Measurements from ENCODE around the gene EFNA2.
"Not testable (repeated sequence)": the region's sequence is repeated elsewhere in the genome, so short reads cannot be mapped to it uniquely, and the experiment has no call there.

Gene EFNA2

DNA sequence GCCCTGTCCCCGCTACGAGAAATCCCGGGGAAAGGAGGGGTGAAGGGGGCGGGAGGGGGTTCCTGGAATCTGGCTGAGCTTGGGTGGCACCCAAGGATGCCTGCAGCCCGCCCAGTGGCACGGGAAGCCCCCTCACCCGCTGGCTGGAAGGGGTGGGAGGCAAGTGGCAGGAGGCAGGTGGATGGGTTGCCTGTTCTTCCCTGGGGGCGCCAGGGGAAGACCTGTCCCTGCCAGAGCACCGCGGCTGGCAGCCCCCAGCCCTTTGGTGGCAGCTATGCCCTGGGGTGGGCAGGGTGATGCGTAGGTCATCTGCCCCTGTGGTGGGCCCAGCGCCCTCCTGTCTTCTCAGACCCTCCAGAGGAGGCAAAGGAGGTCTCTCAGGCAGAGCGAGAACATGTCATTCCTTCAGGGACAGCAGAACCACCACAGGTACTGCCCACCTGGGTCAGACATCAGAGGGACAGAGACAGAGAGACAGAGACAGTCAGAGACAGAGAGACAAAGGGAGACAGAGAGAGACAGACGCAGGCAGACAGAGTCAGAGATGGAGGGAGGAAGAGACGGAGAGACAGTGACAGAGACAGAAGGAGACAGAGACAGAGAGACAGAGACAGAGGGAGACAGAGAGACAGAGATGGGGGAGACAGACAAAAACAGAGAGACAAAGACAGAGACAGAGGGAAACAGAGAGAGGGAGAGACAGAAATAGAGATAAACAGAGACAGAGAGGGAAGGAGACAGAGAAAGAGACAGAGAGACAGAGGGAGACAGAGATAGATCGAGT, 36.7 kb downstream of the EFNA2 start:
- DNase-seq = no peak

DNA sequence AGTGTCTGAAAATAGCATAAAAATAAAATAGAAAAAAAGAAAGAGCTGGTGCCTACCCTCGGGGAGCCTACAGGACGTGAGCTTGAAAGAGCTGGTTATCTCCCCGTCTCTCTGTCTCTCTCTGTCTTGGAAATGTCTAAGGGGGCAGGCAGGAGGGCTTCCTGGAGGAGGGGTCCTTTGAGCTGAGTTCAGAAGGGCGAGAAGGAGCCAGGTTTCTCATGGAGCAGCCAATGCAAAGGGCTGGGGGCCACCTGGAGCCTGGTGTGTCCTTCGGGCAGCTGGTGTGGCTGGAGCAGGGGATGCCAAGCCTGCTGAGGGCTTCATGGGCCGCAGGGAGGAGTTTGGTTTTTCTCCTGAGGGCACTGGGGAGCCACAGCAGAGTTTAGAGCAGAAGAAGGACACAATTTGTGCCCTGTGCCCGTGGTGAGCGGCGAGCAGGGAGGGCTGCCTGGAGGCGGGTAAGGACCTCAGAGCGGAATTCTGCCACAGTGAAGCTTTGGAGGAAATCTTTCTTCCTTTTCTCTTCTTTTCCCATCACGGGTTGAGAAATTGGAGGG, 38.7 kb downstream of the EFNA2 start:
- no peak for DNase-seq

DNA sequence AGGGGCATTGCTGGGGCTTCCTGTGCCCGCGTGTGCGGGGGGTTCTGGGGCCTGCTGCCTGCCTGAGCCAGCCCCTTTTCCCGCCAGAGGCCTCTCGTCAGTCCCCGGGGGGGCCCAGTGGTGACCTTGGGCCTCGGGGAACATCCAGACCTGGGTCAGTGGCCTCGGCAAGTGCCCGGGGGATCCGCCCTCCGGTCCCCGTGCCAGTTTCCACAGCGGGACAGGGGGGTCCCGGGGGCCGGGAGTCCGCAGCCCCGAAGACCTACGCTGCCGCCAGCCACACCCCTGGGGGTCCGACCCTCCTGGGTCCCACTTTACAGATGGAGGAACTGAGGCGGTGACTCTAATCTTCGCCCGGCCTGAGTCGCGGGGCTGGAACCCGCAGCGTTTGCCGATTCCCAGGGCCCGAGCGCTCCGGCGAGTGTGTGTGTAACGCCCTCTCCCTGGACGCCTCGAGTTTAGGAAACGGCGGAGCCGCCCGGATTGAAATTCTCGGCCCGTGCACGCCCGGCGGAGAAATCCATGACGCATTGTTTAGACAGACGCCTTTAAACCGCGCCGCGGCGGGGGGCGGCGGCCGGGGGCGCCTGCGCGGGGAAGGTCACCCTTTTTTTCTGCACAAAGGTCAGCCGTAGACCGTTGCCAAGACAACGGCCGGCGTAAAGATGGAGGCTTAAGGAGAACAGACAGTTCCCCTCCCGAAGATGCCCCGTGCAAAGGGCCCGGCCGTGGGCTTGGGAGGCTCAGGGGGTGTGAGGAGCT, 39.3 kb downstream of the EFNA2 start:
- peak; percentile 26 for DNase-seq

DNA sequence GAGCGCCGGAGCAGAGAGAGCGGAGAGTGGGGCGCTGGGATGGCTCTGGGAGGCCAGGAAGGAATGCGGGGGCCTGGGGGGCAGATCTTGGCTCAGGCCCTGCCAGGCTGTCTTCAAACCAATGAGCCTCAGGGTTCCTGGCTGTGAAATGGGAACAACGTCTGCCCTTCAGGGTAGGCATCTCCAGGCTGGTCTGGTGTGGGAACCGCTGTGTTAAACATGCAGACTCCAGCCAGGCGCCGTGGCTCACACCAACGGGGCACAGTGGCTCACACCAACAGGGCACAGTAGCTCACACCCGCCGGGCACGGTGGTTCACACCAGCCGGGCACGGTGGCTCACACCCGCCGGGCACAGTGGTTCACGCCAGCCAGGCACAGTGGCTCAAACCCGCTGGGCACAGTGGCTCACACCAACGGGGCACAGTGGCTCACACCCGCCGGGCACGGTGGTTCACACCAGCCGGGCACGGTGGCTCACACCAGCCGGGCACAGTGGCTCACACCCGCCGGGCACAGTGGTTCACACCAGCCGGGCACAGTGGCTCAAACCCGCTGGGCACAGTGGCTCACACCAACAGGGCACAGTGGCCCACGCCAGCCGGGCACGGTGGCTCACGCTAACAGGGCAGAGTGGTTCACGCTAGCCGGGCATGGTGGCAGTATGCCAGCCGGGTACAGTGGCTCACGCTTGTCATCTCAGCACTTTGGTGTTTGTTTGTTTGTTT, 40.1 kb downstream of the EFNA2 start:
- no peak for DNase-seq

DNA sequence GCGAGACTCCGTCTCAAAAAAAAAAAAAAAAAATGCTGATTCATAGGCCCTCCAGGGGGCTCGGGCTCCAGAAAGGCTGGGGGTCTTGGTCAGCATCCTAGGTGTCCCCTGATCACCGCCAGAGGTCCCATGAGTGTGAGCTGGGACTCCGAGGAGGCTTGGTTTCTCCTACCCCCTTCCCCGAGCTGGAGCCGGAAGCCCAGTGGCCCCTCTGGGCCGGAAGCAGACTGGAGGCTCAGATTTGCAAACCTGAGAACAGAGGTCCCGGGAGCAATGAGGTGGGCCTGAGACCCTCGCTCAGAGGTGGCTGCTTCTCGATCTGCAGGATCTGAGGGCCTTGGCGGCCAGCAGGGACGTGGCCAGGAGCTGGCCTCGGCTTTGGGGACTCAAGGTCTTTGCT, 41.5 kb downstream of the EFNA2 start:
- no peak for DNase-seq

DNA sequence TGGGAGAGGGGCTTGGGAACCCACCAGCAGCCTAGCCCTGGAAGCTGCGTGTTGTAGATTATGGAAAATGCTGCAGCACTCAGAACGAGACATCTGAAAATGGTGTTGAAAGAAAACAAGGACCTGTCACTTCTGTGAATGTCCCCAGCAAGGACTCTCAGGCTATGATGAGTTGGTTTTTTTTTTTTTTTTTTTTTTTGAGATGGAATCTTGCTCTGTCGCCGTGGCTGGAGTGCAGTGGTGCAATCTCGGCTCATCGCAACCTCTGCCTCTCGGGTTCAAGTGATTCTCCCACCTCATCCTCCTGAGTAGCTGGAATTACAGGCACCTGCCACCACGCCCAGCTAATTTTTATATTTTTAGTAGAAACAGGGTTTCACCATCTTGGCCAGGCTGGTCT, 46.5 kb downstream of the EFNA2 start:
- DNase-seq = not testable (repeated sequence)

DNA sequence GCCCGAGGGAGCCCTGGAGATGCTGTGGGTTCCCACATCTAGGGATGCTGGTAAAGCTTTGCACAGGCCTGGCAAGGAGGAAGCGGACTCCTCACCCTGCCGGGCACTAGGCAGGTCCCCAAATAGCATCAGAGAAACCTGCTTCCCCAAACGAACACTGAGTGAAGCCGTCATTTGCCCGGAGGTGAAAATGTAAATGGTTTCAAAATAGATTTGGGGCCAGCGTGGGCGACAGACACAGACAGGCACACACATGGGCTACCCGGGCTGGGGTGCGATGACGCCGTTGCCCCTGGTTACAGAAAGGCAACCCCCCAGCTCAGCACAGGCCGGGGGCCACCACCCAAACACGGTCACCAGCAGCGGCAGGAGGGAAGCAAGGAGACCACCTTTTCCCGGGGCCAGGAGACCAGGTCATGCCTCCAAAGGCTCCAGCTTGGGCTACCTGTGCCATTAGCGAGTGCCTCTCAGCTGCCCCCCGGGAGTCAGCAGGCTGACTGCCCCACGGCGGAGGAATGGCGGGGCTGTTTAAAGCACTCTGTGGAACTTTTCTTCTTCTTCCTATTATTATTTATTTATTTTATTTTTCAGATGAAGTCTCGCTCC, 50.5 kb downstream of the EFNA2 start:
- no peak for DNase-seq

DNA sequence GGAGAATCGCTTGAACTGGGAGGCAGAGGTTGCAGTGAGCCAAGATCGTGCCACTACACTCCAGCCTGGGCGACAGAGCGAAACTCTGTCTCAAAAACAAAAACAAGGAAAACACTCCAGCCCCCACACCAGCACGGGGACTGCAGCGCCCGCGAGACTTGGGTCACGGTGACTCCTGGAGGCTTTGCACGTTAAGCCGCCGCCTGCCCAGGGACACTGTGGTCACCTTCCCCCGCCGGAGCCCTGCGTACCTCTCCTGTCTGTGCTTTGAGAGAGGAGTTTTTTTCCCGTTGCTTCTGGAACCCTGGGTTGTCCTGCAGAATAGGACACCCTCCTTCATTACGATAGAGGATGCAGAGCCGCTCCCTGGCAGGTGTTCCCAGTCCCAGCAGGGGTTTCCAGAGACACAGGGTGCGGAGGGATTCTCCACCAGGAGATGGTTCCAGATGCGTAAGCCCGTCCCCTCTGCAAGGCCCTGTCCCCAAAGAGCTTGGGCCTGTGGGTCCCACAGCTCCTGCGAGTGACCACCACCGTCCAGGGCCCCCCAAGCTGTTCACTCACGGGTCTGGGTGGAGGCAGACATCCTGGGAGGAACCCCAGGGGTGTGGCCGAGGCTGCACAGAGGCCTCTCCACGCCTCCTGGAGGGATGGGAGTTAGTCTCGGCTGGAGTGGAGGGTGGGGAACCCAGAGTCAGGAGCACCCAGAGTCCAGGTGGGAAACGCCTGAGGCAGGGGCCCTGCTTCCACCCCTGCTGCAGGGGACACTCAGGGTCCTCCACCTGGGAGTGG, 55.2 kb downstream of the EFNA2 start:
- no peak for DNase-seq

DNA sequence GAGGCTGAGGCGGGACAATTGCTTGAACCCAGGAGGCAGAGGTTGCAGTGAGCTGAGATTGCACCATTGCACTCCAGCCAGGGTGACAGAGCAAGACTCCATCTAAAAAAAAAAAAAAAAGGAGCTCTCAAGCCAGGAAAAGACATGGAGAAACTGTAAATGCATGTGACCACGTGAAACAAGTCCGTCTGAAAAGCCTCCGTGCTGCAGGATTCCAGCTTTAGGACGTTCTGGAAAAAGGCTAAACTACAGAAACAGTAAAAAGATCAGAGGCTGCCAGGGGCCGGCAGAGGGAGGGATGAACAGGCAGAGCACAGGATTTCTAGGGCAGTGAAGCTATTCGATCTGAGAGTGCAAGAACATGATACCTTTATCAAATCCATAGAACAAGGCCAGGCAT, 57.4 kb downstream of the EFNA2 start:
- no peak for DNase-seq

DNA sequence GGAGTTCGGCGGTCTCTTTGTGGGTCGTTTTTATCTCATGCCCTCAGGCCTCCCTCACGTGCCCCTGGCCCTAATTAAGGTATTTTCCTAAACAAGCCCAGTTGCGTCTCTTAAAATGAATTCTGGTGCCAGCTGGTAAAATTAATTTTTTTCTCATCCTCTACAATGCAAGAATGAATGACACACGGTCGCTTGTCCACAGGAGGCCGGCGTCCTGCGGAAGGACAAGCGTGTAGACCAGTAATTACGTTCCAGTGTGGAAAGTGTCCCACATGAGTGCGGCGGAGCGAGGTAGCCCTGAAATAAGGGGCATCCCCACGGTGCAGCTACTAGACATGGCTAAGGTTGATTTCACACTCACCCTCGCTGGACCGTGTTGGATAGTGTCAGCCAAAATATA, 63.5 kb downstream of the EFNA2 start:
- no peak for DNase-seq

DNA sequence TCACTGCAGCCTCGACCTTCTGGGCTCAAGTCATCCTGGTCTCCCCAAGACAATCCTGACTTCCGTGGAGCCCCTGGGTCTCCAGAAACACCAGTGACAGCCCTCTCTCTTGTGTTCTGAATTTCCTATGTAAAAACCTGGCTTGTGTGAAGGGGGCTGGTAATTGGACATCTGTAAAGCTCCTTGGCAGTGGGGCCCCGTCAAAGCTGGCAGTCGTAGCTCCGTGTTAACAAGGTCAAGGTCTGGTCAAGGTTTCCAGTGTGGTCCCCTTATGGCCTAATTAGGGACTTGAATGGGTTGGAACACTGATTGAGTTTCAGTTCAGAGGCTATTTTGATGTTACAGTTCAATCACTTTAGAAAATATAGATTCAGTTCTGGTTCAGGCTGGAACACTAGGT, 65.2 kb downstream of the EFNA2 start:
- DNase-seq = no peak

All from stimulated activated CD4-positive, alpha-beta T cell treated with anti-CD3 and anti-CD28 coated beads, Interleukin-4, amount 100 ng/mL, for 24 hours (primary cell).